Measurements from ENCODE around the gene EPN1. TPM values are rescaled to one million over a fixed set of nuclear protein-coding genes. Genes with fewer than 3 reads are reported as not detected.

Gene EPN1
- total and polyA plus RNA-seq, 2 of the 13 experiments (the other 11 are each of a cell fraction or from before 2014, with no cell fraction given), result 28.9 to 31.7 TPM

GRCh38 chr19:55694241-55694655 is 19.2 kb downstream of the EPN1 start:
- TF ChIP-seq CTCF (CRISPR knock-in tag; IDR thresholded peaks at IDR 0.05), result 0 out of 2 replicates have a peak, but pooled peaks have one; percentile 6
- no peak for TF ChIP-seq ERF (CRISPR knock-in tag; IDR thresholded peaks at IDR 0.05)
- Histone ChIP-seq H3K4me2 (ENCODE audit: low read depth, low read length) (no peak overlapping the region), H3K9ac (ENCODE audit: insufficient read depth, low read depth, low read length) (no peak overlapping the region), H4K20me1 (ENCODE audit: insufficient read depth, low read length) (no peaks in the 10 kb centered on the region), H3K27ac (ENCODE audit: extremely low read length, insufficient read depth, low read length) (no peak overlapping the region), H3K4me3 (replicated peaks in 1 of 3; ENCODE audit: insufficient read depth in 1 of 3, low read depth in 2 of 3, low read length in 3 of 3) (no peak overlapping the region), H3K36me3 (replicated peaks in 1 of 2; ENCODE audit: control insufficient read depth in 1 of 2, insufficient read depth in 2 of 2, low read length in 2 of 2) (peaks cover 25 to 40% of the 10 kb centered on the region in 2 experiments; a peak in 4 of 5 replicates), H3K4me1 (ENCODE audit: insufficient read depth, low read length) (no peaks in the 10 kb centered on the region), H2AFZ (ENCODE audit: low read length) (no peak overlapping the region), H3K9me3 (ENCODE audit: low read length) (no peaks in the 10 kb centered on the region), H3K27me3 (ENCODE audit: control insufficient read depth in 1 of 2, insufficient read depth in 2 of 2, low read length in 2 of 2) (no peaks in the 10 kb centered on the region), H3K79me2 (ENCODE audit: insufficient read depth, low read length) (no peaks in the 10 kb centered on the region)
- FAIRE-seq, result no peak
- CTCF ChIA-PET (ENCODE audit: low intra/inter-chr PET ratio, low total read pairs), result no interaction called here
- in situ Hi-C loops (cut with HindIII; ENCODE audit: extremely low pct_ligation_motif_present, low pct_unique_long_range_greater_than_20kb) (no loop called here), intact Hi-C loops (cut with micrococcal nuclease; ENCODE audit: unreplicated experiment) (no loop called here)
- DNase-seq (ENCODE audit: low spot score), result no peak
- WGBS (ENCODE audit: low lambda C conversion rate), result 100% methylated on average over 9 of the region's 15 CpGs
- POLR2A ChIA-PET, result interaction anchor here (1.1 kb wide), 1 partner anchor 11 kb away, joined by 4 read pairs; no protein-coding TSS in a partner anchor
- no TSS peak for BruUV-seq (replicated peaks)
- ATAC-seq, result no peak

- Histone ChIP-seq H3K79me2 (ENCODE audit: insufficient read depth, low read length) (no peaks in the 10 kb centered on the region), H3K27me3 (ENCODE audit: control insufficient read depth in 1 of 2, insufficient read depth in 2 of 2, low read length in 2 of 2) (no peaks in the 10 kb centered on the region), H3K4me1 (ENCODE audit: insufficient read depth, low read length) (no peaks in the 10 kb centered on the region), H4K20me1 (ENCODE audit: insufficient read depth, low read length) (no peaks in the 10 kb centered on the region), H3K4me2 (ENCODE audit: low read depth, low read length) (no peak overlapping the region), H3K36me3 (replicated peaks in 1 of 2; ENCODE audit: control insufficient read depth in 1 of 2, insufficient read depth in 2 of 2, low read length in 2 of 2) (peaks cover 25 to 34% of the 10 kb centered on the region in 2 experiments; a peak in 4 of 5 replicates), H3K27ac (ENCODE audit: extremely low read length, insufficient read depth, low read length) (no peak overlapping the region), H3K9me3 (ENCODE audit: low read length) (no peaks in the 10 kb centered on the region), H3K9ac (ENCODE audit: insufficient read depth, low read depth, low read length) (no peak overlapping the region), H3K4me3 (replicated peaks in 1 of 3; ENCODE audit: insufficient read depth in 1 of 3, low read depth in 2 of 3, low read length in 3 of 3) (no peak overlapping the region), H2AFZ (ENCODE audit: low read length) (no peak overlapping the region)
- no peak for DNase-seq (ENCODE audit: low spot score)
- in situ Hi-C loops (cut with HindIII; ENCODE audit: extremely low pct_ligation_motif_present, low pct_unique_long_range_greater_than_20kb) (no loop called here), intact Hi-C loops (cut with micrococcal nuclease; ENCODE audit: unreplicated experiment) (no loop called here)
- ChIA-PET CTCF (ENCODE audit: low intra/inter-chr PET ratio, low total read pairs) (no interaction called here), POLR2A (no interaction called here)
- no peak for ATAC-seq
- no peak for FAIRE-seq
- no TSS peak for BruUV-seq (replicated peaks)
- WGBS (ENCODE audit: low lambda C conversion rate), result 98% methylated on average over 28 of the region's 37 CpGs
- TF ChIP-seq HMG20A (CRISPR knock-in tag; IDR thresholded peaks at IDR 0.05; ENCODE audit: borderline replicate concordance) (no peak), ZBTB43 (CRISPR knock-in tag; conservative IDR thresholded peaks at IDR 0.05) (no peak), BCL3 (CRISPR knock-in tag; IDR thresholded peaks at IDR 0.05) (no peak), AGO2 (optimal IDR thresholded peaks at IDR 0.05; ENCODE audit: low read depth, low read length) (peak; percentile 70), ARID4A (CRISPR knock-in tag; IDR thresholded peaks at IDR 0.05; ENCODE audit: borderline replicate concordance) (no peak)
These were observed 19.8 kb downstream of the EPN1 start for GRCh38 chr19:55694656-55695491.
